ENCODE data around the gene OTULIN.

GRCh38 chr5:14698495-14698894 lies 34.0 kb downstream of the OTULIN start:
- TF ChIP-seq CTCF (IDR thresholded peaks at IDR 0.05) (no peak), ZFX (IDR thresholded peaks at IDR 0.05; ENCODE audit: borderline replicate concordance) (no peak)

All from 22Rv1 (cell line).